Eye (tissue), 1 donor: ENCODE results near the gene GSTO2.
"Not testable (repeated sequence)": the region's sequence is repeated elsewhere in the genome, so short reads cannot be mapped to it uniquely, and the experiment has no call there.

Experiments
- DNase-seq: peaks from one replicate; pipeline ENCODE4 v3.0.0-alpha.2; 2015

Gene GSTO2

DNA sequence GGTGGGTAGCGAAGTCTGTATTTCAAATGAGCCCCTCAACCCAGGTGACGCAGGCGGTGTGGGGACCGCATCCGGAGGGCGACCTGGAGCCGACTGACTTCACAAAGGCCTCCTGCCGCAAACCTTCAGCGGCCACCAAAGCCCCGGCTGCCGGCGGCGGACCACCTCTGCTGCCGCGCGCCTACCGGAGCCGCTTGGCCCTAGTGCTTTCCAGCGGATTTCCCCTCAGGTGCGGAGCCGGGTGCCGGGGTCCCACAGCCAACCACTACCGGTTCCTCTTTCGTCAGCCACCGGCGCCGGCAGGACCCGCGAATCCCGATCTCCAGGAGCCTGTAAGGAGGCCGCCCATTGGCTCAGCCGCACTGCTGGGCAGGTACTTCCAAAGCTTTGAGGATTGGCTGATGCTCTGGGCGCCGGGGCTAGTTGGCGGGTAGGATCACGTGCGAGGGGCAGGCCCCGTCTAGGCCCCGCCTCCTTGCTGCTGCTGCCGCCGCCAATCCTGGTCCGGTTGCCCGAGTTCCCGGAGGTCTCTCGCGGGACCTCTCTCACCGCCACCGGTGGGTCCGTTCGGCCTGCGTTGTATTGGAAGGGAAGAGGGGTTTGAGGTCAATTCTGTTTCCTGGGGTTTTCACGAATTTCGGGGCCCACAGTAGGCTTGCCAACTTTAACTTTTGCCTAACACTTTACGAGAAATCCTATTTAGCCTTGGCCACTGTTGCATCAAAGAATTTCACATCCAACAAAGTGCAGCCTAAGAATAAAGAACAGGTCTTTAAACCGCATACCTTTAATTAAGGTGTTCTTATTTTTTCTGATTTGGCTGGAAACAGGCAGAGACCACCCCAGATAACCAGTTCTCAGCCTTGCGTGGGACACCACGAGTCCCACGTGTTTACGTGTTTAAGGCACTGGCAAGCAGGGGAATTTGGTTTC lies at the start of gene GSTO2:
GSTO2 (plus strand) TSS at position 472 of the 933 bp plus-strand sequence. CDS start 5,732 bp downstream, outside the sequence.
- DNase-seq: peak; percentile 99

DNA sequence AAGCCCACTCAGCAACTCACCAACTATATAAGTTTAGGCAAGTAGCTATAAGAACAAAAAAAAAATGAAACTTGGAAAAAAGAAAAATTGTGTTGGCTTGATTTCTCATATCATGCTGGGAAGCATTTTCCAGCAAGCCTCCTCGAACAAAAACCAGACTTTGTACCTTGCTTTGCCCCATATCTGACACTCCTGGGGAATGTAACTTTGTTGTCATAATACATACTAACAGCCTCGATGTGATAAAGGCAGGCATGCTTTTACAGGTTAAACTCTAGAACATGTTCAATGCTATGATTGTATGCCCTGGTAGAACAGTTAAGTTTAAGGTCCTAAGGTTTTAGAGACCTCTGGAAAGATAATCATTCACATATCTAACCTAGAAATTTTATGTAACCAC lies 48.5 kb upstream of the GSTO2 start:
- DNase-seq: no peak

DNA sequence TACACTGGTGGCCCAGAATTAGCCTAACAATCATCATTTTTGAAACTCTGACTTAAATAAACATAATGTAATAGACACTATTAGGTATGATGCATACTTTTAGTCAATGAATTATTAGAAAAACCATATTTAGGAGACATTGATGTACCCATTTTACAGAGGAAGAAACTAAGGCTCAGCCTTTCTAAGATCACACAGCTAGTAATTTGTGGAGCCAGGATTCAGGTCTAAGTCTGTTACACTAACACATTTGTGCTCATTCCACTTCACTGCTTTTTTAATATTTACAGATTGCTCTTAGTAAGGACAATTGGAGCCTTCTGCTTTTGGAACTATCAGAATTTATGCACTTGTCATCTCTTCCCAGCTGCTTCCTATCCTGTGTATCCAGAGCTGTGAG lies 45.7 kb upstream of the GSTO2 start:
- no peak for DNase-seq

DNA sequence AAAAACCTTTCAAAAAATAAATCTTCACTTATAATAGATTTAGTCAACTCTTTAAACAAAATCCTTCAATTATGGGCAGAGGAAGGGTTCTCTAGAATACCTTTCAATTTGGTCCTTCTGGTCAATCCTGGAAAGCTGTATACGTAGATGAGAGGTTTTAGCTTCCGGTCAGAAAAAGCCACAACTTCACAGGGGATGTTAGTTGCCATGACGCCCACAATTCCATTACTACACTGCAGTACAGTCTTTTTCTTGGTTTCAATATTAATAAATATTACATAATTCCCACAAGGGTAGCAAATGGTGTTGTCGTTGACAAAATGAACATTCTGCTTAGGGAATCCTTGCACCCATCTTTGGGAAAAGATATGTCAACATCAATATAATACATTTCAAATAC lies 38.5 kb upstream of the GSTO2 start:
- DNase-seq: no peak

DNA sequence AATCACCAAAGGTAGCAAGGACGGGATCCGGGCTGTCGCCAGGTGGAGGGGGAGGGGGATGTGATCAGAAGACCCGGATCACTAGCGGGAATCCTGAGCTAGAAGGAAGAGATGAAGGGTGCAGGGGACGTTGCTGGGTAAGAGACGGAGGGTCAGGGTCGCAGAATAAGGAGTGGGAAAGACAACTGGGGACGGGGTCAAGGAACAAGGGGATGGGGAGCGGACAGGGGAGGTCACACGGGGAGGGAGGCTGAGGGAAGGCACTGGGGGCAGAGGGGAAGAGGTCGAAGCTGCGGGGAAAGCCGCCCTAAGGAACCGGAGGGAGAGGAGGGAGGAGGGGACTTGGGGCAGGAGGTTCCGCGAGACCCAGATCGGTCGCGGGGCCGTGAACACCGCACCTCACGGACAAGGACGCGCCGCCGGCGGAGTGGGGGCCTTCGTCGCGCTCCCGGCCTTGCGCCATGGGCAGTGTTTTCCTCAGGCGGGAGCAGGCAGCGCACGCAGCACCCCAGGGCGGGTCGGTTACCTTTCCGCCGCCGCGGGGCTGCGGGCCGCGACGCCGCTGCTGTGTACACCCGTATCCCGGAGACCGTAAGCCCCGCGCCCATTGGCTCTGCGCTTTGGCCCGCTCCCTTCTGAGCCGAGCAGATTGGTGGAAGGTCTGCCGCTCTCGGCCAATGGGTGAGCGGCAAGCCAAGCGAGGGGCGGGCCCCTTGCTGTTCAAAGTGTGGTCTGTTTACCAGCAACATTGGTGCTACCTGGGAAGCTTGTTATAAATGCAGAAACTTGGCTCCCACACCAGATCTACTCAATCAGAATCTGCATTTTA lies 37.0 kb upstream of the GSTO2 start, which contains the start of gene CFAP43:
CFAP43 (minus strand) TSS at position 581 of the 829 bp plus-strand sequence; CDS start at position 463, 118 bp downstream.
- DNase-seq: peak; percentile 99

DNA sequence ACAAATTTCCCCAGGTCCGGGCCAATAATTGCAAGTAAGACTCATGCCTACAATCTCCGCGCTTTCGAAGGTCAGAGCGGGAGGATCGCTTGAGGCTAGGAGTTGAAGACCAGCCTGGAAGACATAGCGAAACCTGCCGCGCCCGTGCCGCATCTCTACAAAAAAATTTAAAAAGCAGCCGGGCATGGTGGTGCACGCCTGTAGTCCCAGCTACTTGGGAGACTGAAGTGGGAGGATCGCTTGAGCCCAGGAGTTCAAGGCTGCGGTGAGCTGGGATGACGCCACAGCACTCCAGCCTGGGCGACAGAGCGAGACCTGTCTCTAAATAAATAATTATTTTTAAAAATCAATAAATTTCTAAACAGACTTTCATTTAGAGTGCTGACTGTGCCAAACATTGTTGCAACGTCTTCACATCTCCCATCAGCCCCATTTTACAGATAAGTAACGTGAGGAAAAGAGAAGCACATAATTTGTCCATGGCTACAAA lies 36.3 kb upstream of the GSTO2 start:
- DNase-seq: no peak

DNA sequence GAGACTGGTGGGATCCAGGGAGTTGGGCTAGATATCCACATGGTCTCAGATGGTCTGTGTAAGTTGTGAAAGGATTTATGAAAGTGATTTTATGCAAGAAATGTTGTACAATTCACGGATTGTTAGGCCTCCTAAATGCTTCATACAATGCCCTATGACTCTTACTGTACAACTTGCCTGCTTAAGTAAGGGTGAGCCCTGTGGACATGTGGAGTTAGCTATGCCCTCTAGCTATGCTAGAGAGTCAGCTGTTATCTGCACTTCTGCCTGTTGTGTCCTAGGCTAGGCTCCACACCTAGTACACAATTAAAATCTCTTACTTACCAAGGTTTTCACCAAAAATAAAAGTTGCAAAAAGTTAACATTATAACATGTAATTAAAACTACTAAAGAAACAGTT lies 35.2 kb upstream of the GSTO2 start:
- no peak for DNase-seq

DNA sequence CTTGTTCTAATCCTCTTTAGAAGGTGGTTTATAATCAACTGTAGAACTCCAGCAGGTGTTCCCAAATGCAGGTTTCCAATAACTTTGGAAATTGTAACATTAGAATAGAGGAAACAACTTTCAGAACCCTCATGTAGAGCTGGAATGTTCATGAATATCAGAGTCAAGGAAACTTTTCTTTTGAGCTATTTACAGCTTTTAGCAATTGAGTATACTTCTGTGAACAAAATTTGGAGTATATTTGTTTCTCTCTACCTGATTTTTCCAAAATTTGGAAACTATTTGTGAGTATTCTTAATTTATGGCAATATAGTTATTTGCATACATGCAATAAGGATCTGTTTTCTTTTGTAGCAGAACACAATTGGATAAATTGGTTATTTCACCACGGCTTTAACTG lies 34.0 kb upstream of the GSTO2 start:
- peak; percentile 8 for DNase-seq

DNA sequence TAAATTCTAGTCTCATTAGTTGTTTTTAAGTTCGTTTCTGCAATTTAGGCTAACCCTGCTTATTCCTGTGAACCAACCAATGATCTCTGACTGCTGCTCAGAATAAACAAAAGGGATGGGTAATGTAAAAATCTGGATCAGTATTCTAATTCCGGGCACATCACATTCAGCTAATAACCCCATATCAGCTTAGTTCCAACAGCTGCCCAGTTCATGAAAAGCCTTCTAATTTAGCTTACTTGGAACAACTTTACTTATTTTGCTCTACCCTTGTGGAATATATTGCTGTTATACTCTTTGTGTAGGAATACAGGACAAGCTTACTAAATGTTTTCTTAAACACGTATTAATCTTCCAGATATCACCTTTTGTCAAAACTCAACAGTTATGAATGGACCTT lies 33.2 kb upstream of the GSTO2 start:
- no peak for DNase-seq

DNA sequence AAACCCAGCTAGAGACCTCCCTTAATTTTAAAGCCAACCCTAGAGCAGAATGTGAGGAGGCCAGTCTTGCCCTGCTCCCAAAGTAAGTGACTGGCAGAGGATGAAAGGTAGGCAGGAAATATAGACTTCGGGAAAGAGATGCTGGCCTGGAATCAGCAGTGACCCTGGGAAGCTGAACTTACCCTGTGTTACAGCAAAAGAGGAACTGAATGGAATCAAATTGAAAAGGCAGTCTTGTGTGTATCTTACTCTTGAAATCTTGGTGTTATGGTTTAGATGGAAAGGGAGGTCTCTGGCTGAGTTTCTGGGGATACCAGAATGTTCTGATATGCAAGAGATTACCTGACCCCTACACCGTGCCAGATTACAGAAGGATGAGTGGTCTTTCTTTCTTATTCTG lies 28.9 kb upstream of the GSTO2 start:
- DNase-seq: no peak

DNA sequence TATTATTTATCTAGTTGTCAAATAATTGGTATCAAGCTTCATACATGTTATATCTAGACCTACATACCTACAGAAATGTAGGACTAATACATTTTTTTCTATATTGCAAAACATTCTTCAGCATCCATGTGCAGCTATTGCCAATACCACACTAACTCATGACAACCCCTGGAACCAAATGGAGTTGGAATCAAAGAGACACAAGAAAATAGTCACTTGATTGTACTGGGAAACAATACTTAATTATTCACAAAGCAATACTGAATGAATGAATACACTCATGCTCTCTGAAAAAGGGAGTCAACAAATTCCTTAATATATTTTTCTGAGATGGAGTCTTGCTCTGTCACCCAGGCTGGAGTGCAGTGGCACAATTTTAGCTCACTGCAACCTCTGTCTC lies 26.4 kb upstream of the GSTO2 start:
- no peak for DNase-seq

DNA sequence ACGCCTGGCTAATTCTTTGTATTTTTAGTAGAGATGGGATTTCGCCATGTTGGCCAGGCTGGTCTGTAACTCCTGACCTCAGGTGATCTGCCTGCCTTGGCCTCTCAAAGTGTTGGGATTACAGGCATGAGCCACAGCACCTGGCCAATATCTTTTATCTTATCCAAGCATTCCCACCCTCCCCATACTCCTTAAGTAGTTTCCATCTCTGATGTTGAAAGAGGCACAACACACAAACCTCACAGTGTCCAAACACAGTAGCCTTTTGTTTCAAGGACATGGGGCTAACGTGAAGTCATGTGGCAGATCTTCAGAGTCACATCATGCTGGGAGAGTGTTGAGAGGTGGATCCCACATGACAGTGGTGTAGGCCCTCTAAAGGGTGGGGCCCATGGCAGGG lies 26.0 kb upstream of the GSTO2 start:
- DNase-seq: not testable (repeated sequence)

DNA sequence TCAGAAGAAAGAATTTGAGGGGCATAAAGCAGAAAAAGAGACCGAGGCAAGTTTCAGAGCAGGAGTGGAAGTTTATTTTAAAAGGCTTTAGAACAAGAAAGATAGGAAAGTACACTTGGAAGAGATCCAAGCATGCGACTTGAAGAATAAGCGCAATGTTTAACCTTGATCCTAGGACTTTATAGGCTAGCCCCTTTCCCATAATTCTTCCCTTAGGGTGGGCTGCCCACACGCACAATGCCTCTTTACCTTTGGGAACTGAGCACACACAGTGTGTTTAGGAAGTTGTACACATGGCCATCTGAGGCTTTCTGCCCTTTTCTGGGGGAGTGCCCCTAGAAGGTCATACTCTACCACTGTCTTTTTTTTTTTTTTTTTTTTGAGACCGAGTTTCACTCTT lies 25.5 kb upstream of the GSTO2 start:
- no peak for DNase-seq

DNA sequence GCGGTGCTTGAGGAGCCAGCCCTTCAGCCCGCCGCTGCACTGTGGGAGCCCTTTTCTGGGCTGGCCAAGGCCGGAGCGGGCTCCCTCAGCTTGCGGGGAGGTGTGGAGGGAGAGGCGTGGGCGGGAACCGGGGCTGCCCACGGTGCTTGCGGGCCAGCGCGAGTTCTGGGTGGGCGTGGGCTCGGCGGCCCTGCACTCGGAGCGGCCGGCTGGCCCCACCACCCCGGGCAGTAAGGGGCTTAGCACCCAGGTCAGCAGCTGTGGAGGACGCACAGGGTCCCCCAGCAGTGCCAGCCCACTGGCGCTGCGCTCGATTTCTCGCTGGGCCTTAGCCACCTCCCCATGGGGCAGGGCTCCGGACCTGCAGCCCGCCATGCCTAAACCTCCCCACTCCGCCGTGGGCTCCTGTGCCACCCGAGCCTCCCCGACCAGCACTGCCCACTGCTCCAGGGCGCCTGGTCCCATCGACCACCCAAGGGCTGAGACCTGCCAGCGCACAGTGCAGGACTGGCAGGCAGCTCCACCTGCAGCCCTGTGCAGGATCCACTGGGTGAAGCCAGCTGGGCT lies 23.8 kb upstream of the GSTO2 start:
- no peak for DNase-seq

DNA sequence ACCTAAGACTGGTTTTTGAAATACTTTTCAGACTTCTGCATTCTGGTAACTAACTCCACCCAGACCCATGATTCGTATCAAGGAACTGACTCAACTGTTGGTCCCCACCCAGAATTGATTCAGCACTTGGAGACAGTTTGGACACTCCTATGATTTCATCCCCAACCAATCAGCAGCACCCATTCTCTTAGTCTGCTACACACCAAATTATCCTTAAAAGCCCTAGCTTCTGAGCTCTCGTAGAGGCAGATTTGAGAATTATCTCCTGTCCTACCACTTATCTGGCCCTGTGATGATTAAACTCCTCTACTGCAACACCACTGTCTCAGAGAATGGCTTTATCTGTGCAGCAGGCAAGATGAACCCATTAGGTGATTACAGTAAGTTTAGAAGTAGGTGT lies 22.0 kb upstream of the GSTO2 start:
- no peak for DNase-seq

DNA sequence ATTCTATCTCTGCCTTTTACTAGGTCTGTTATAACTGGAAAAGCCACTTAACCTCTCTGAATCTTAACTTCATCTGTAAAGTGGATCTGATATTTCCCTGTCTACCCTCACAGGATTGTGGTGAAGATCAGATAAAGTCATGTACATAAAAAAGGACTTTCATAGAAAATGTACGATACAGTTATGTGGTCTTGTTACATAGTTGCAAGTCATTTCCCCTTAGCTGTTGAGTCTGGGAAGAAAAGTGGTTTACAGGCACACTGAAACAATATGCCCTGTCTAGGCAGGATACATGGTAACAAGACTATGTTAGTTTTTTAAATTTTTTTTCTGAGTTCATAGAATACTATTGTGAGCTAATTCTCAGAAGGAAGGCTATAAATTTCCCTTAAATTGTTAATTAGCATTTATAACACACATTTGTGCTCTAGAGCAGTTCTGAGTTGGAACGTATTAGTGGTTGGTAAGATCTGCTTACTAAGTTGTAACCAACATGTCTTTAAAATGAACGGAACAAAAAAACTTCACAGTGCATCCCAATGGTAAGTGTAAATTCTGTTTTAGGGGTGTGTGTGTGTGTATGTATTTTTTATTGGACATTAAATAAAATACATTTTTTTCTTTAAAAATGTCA lies 21.4 kb upstream of the GSTO2 start:
- DNase-seq: no peak

DNA sequence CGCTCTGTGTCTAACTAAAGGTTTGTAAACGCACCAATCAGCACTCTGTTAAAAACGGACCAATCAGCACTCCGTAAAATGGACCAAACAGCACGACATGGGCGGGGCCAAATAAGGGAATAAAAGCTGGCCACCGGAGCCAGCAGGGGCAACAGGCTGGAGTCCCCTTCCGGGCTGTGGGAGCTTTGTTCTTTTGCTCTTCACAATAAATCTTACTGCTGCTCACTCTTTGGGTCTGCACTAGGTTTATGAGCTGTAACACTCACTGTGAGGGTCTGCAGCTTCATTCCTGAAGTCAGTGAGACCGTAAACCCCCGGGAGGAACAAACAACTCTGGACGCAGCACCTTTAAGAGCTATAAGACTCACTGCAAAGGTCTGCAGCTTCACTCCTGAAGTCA lies 20.1 kb upstream of the GSTO2 start:
- not testable (repeated sequence) for DNase-seq

DNA sequence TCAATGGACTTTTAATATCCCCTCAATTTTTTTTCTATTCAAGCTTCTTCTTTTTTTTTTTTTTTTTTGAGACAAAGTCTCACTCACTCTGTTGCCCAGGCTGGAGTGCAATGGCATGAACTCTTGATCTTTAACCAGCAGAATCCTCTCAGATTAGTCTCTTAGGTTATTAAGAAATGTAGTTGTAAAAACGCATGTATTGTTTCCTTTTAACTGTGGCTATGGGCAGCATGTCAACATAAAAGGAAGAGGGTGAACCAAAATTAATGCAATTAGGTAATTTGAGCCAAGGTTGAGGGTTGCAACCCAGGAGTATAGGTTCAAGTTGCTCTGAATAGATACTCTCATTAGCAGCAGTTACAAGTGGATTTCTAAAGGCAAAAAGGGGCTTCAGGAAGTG lies 18.6 kb upstream of the GSTO2 start:
- no peak for DNase-seq

DNA sequence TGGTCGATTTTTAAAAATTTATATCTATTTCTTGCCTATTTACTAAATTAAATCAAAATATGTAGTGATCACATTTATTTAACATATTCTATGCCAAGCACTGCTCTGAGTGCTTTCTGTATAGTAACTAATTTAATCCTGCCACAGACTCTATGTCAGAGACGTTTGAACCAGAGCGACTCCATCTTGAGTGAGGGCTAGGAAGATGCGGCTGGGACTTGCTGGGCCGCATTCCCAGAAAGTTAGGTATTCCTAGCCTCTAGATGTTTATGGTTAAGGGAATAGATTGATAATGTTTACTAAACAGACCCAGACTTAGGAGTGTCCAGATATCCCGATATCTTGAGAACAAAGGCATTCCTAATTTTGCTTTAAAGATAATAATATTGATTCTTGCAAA lies 17.5 kb upstream of the GSTO2 start:
- DNase-seq: no peak

DNA sequence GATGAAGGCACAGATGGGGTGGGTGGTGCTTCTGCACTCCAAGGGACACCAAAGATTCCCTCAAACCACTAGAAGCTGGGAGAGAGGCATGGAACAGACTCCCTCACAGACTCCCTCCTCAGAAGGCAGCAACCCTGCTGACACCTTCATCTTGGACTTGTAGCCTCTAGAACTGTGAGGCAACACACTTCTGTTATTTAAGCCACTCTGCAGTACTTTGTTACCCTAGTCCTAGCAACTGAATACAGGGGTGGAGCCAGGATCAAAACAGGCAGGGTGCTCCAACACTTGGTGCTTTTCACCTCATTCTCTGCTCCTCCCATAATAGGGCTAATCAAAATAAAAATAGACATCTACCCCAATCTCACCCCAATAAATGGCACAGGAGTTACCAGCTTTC lies 16.6 kb upstream of the GSTO2 start:
- DNase-seq: no peak

DNA sequence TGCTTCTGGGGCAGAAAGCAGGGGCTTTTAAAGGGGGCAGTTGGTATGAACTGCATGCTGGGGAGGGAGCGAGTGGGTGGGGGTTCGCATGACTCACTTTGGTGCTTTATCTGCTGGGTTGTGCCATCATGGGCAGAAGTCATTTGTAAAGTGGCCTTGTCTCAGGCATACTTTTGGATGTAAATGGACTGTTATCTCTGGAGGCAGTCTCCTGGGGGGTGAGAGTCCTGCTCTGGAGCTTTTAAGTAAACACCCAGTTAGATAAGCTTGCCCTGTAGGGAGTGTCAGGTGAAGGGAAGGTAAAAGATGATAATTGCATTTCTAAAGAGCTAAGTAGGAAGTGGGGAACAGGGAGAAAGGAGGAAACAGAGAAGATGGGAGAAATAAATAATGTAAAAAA lies 15.9 kb upstream of the GSTO2 start:
- no peak for DNase-seq

DNA sequence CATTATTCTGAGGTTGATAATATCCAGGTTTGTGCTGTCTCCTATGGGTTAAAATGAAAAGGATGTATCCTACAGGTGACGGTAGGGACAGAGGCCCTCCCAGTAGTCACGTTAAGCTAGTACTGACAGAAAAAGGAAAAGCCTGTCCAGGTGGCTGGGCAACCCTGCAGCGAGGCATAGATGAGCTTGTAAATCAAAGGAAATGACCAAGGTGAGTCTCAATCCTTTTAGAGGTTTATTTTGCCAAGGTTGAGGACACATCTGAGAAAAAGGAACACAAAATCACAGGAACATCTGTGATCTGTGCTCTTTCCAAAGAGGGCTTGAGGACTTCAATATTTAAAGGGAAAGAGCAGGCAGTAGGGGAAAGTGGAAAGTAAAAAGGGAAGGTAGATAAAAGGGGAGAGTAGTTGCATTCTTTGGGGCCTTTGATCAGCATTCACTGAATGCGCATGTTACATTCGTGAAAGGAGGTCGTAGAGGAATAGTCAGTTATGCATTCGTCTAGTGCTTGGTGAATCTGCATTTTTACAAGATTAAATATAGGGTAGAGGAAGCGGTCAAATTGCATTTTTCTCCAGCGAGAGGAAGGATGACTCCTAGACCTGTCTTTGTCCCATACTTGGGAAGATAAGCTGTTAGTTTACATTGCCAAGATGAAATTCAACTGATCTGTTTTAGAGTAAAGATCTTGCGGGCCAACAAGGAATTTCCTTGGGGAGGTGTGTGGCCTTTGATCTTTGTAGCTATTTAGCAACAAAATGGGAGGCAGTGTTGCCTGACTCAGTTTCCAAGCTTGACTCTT lies 15.2 kb upstream of the GSTO2 start:
- peak; percentile 28 for DNase-seq
